Fibroblast of lung (primary cell): ENCODE data around the gene THY1.

ENCODE experiments used
- EZH2 ChIP-seq: IDR thresholded peaks from 2 replicates; pipeline ENCODE4 v1.5.1; 2012; ENCODE audit warnings: low read length, control low read depth, mild to moderate bottlenecking; ENCODE audit errors: missing control alignments
- TF ChIP-seq, protein P1 (sequence below), 2 donors: IDR thresholded peaks in 1 of 2; conservative IDR thresholded peaks in 1 of 2; 1 replicate in 1 of 2; 2 replicates in 1 of 2; pipeline ENCODE4 v1.5.1; 2011 to 2012; ENCODE audit warnings: low read length in 2 of 2, control low read depth in 1 of 2, inconsistent platforms in 1 of 2, low read depth in 1 of 2, mild to moderate bottlenecking in 1 of 2

DNA sequence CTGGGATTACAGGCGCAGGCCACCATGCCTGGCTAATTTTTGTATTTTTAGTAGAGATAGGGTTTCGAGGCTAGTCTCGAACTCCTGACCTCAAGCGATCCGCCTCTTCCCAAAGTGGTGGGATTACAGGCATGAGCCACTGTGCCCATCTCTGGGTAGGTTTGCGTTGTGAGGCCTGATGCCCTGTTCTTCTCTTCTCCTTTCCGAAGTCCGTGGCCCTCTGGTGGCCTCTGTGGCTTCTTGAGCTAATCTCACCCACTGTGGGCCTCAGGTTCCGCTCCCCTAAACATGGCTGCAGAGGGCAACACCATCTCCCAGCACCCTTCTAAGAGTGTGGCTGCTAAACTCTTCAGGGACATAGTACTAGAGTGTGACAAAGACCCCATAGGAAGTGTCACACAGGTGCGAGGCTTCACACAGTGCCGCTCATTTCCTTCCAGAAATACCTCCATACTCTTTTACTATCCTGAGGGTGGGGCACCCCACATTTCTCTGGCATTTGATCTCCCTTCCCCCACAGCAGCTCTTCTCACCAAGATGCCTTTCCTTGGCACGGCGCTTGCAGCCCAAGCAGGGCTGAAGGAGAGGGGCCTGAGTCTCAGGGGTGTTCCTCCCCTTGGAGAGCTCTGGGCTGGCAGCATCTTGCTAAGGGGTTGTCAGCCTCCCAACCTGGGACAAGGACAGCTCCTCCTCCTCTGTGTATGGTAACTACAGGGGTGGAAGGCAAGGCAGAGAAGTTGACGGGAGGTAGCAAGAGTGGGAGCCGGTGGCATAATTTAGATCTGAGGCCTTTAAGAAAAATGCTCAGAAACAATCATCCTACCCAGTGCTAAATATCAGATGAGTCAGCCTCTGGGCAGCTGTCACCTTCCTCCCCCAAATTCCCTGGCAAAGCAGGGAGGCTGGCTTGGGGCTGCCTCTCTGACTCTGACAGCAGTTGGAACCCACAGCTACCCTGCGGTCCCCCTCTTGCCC lies 6.1 kb downstream of the THY1 start:
- TF ChIP-seq, protein P1, sequence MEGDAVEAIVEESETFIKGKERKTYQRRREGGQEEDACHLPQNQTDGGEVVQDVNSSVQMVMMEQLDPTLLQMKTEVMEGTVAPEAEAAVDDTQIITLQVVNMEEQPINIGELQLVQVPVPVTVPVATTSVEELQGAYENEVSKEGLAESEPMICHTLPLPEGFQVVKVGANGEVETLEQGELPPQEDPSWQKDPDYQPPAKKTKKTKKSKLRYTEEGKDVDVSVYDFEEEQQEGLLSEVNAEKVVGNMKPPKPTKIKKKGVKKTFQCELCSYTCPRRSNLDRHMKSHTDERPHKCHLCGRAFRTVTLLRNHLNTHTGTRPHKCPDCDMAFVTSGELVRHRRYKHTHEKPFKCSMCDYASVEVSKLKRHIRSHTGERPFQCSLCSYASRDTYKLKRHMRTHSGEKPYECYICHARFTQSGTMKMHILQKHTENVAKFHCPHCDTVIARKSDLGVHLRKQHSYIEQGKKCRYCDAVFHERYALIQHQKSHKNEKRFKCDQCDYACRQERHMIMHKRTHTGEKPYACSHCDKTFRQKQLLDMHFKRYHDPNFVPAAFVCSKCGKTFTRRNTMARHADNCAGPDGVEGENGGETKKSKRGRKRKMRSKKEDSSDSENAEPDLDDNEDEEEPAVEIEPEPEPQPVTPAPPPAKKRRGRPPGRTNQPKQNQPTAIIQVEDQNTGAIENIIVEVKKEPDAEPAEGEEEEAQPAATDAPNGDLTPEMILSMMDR (conservative IDR thresholded peaks at IDR 0.05 in 1 of 2, IDR thresholded peaks at IDR 0.05 in 1 of 2; ENCODE audit: low read depth in 1 of 2, low read length in 2 of 2): no peak
- TF ChIP-seq EZH2: no peak
